GM19328 (cell line): ENCODE results near the gene DNAH9.

Experiments
- ATAC-seq: cut with Tn5 transposase; IDR thresholded peaks from one replicate; pipeline ENCODE4 v1.9.1; 2021; ENCODE audit warnings: mild to moderate bottlenecking, moderate library complexity; ENCODE audit not compliant: unreplicated experiment

DNAH9 gene

DNA sequence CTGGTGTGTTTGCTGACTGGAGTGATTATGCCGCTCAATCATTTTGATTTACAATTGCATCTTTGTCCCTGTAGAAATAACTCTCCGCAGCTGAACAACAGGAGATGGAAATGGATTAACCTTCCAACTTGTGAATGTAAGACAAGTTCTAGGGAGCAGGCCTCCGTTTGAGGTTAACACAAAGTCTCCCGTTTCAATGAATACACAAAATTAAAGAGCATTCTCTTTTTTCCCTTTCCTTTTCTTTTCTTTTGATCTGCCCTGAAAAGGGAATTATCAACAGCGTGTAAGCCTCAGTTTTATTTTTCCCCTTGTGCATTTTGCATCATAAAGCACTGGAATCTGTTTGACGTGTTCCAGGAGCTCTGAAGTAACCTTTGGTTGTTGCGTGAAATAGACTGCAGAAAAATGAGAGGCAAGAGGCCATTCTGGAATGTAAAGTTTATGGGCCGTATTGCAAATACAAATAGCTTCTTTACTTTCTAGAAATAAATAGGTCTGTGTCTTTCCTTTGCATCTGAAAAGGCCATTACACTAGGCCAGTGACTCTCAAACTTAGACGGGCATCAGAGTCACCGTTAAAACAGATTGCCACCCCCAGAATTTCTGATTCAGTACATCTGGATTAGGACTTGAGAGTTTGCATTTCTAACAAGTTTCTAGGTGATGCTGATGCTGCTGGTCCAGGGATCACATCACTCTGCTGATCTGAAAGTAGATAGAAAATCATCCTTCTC, 234.3 kb downstream of the DNAH9 start:
- ATAC-seq: no peak

DNA sequence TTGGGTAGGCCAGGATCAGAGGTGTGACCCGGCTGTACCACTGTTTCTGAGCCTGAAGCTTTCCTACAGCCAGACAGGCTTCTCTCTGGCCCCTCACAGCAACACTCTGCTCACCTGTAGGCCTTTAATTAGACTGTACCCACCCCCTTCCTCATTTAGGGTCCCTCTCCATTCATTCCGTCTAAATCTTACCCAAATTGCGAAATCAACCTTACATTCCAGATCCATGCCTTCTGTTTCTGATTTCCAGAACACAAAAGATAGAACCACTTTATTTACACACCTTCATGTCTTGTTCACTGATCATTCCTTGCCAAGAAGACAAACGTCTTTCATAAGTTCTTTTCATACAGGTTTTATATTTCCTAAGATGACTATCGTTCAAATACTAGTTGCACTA, 238.2 kb downstream of the DNAH9 start:
- ATAC-seq: no peak

GRCh38 chr17:11840052-11840451, 241.8 kb downstream of the DNAH9 start:
- no peak for ATAC-seq

DNA sequence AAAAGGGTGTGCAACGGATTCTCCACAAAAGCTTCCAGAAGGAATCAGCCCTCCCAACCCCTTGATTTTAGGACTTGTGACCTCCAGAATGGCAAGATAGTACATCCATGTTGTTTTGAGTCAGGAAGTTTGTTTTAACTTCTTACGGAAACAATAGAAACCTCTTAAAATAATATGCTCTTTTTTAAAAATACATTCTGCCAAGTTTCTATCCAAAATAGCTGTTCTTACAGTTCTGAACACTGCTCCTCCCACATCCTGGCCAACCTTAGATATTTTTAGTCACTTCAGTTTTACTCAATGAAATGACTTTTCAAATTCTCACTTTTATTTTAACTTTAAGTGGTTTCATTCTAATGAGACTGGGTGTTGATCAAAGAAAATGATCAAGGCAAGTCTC, 242.6 kb downstream of the DNAH9 start:
- no peak for ATAC-seq

- ATAC-seq: no peak
These were observed 250.1 kb downstream of the DNAH9 start for GRCh38 chr17:11848330-11848729.

DNA sequence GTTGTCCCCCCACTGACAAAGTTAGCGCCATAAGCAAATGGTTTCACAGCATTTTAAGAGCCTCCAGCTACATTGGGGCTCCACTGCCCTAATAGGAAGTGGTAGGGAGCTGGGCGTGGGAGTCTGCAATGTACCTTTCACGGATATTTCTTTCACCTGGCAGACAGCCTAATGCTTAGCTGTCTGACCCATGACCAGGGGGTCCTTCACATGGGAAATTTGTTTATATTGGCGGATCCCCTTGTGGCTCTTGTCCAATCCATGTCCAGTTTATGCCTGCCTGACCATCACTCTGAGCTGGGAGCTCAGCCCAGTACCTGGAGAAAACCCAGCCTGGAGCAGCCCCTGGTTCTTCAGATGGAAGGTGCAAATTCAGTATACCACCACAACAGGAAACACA, 254.0 kb downstream of the DNAH9 start:
- ATAC-seq: no peak

DNA sequence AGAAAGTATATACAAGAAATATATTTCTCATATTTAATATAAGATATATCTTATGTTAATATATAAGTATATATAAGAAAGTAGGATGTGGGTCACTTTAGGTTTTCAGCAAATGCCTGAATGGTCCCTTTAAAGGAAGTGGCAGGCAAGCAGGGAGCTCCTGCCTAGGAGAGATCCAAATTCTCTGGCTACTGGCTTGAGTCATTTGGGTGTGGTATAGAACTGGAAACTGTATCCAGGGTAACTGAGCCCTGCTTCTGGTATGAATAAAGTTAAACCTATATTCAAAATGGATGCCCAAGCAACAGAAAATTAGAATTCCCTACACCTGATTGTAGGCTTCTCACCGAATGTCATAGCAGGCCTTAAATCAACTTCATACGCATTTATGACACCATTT, 254.6 kb downstream of the DNAH9 start:
- no peak for ATAC-seq

- ATAC-seq: no peak
These were observed 255.3 kb downstream of the DNAH9 start for GRCh38 chr17:11853321-11854151.

GRCh38 chr17:11855306-11855705, 257.0 kb downstream of the DNAH9 start:
- no peak for ATAC-seq

DNA sequence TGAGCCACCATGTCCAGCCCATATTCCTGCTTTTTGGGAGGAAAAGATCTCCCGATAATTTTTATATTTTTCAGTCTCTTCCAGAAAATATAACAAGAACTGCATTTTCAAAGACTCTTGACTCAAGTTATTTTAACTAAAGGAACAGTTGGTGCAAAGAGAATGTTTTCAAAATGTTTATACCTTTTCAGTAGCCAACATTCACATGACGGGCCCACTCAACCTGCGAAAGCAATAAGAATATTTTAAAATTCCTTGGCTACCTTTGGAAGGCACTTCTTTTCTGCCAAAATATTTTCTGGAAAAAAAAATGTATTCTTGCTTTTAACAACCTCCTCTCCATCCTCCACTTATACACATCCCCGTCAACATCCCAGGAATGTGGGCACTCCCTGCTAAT, 258.7 kb downstream of the DNAH9 start:
- no peak for ATAC-seq

DNA sequence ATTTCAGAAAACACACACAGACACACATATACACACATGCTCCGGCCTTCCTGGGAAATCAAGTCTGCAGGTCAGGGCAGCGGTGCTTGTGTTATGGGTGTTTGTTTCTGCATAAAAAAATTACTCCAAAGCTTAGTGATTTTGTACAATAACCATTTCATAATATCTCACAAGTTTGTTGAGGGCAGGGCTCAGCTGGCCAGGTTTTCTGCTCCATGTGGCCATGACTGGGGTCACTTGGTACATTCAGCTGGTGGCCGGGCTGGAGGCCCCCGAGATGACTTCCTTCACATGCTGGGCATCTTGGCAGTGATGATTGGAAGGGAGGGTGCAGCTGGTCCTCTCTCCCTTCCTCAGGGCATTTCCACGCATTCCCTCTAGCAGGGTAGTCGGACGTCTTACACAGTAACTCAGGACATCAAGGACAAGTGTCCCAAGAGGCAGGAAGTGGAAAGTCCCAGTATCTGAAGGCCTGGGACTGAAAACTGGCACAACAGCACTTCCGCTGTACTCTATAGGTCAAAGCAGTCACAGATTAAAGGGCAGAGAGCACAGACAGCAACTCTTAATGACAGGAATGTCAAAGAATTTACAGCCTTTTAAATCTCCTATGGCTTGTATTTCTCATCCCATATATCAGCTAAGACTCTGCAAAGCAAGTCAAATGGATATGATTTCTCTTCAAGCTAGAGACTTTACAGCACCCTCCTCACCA, 271.6 kb downstream of the DNAH9 start:
- no peak for ATAC-seq

- ATAC-seq: no peak
These were observed 273.5 kb downstream of the DNAH9 start for GRCh38 chr17:11871773-11872172.

DNA sequence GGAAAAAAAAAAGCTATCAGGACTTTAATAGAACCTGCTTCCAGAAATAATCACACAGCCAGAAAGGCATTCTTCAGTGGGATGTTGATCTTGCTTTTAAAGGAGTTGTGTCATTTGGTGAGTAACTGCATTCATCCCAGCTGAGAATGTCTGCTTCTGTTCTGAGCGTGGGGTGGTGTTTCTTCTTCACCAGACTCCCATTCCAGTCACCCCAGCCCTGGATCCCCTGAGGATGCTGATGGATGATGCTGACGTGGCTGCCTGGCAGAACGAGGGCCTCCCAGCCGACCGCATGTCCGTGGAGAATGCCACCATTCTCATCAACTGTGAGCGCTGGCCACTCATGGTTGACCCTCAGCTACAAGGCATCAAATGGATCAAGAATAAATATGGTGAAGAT, 276.5 kb downstream of the DNAH9 start:
- no peak for ATAC-seq

DNA sequence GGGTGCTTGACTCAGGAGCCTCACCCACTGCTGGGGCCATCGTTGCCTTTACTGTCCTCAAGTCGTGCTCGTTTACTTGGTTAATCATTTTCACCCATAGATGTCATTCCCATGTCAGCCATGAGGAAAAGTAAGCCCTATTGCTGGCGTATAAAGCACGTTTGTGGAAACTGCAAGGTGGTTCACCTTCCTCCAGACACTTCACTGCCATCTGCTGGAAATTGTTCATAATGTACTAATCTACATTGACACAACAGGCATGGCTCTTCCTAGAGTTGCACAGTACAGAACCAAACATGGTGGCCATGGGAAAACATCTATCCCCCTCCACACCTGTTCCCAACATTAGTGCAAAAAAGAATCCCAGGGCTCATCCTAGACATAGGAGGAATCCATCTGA, 282.4 kb downstream of the DNAH9 start:
- no peak for ATAC-seq

GRCh38 chr17:11882716-11883115, 284.4 kb downstream of the DNAH9 start:
- ATAC-seq: no peak

- ATAC-seq: no peak
These were observed 286.8 kb downstream of the DNAH9 start for GRCh38 chr17:11885051-11885450.

GRCh38 chr17:11889266-11889665, 291.0 kb downstream of the DNAH9 start:
- no peak for ATAC-seq

DNA sequence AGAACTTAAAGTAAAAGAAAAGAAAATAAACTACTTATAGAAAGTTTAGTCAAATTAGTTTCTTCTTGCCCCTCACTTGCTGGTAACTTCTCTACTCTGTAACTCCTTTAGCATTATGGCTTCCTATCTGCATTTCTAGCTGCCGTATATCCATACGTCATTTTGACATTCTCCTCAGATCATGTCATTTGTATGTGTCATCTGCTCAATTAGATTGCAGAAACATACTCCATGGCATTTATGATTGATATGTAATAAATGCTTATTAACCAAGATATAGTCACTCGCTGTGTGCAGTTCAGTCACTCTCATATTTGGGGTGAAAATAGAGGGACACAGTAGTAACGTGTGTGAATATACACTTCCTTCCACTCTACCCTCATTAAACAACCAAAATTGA, 295.6 kb downstream of the DNAH9 start:
- no peak for ATAC-seq

- no peak for ATAC-seq
These were observed 297.9 kb downstream of the DNAH9 start for GRCh38 chr17:11896199-11896598.

GRCh38 chr17:11898526-11899235, 300.4 kb downstream of the DNAH9 start:
- no peak for ATAC-seq

GRCh38 chr17:11899537-11899942, 301.3 kb downstream of the DNAH9 start:
- no peak for ATAC-seq
